ENCODE data around the gene DHCR7. TPM values are rescaled to one million over a fixed set of nuclear protein-coding genes. Genes with fewer than 3 reads are reported as not detected.

Gene DHCR7
- total RNA-seq, 1 donor from 2014 or later = 32.3 TPM

- DNase-seq (ENCODE audit: low read depth) = no peak
- TF ChIP-seq, protein P1, sequence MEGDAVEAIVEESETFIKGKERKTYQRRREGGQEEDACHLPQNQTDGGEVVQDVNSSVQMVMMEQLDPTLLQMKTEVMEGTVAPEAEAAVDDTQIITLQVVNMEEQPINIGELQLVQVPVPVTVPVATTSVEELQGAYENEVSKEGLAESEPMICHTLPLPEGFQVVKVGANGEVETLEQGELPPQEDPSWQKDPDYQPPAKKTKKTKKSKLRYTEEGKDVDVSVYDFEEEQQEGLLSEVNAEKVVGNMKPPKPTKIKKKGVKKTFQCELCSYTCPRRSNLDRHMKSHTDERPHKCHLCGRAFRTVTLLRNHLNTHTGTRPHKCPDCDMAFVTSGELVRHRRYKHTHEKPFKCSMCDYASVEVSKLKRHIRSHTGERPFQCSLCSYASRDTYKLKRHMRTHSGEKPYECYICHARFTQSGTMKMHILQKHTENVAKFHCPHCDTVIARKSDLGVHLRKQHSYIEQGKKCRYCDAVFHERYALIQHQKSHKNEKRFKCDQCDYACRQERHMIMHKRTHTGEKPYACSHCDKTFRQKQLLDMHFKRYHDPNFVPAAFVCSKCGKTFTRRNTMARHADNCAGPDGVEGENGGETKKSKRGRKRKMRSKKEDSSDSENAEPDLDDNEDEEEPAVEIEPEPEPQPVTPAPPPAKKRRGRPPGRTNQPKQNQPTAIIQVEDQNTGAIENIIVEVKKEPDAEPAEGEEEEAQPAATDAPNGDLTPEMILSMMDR (conservative IDR thresholded peaks at IDR 0.05; ENCODE audit: low read depth, low read length) = no peak
- H3K4me3 ChIP-seq (ENCODE audit: low read depth, low read length) = no peak overlapping the region
These were observed 51.6 kb downstream of the DHCR7 start for GRCh38 chr11:71396548-71397123.

GRCh38 chr11:71395774-71396173, 52.4 kb downstream of the DHCR7 start:
- TF ChIP-seq, protein P1 (conservative IDR thresholded peaks at IDR 0.05; ENCODE audit: low read depth, low read length) = no peak
- H3K4me3 ChIP-seq (ENCODE audit: low read depth, low read length) = no peak overlapping the region
- no peak for DNase-seq (ENCODE audit: low read depth)

- DNase-seq (ENCODE audit: low read depth) = no peak
- TF ChIP-seq, protein P1 (conservative IDR thresholded peaks at IDR 0.05; ENCODE audit: low read depth, low read length) = no peak
- no peak overlapping the region for H3K4me3 ChIP-seq (ENCODE audit: low read depth, low read length)
These were observed 53.0 kb downstream of the DHCR7 start for GRCh38 chr11:71395263-71395560.

DNA sequence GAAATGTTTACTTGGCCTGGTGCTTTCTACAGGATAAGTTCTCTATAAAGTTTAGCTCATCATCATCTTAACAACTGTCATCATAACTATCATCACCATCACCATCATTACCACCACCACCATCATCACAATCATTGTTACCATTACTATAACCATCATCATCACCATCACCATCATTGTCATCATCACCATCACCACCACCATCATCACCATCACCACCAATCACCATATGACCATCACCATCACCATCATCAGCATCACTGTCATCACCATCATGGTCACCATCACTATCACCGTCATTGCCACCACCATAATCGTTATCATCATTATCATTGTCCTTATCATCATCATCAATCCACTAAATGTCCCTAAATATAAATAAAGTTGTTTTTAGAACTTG, 54.9 kb downstream of the DHCR7 start:
- TF ChIP-seq, protein P1 (conservative IDR thresholded peaks at IDR 0.05; ENCODE audit: low read depth, low read length) = no peak
- no peak for DNase-seq (ENCODE audit: low read depth)
- no peak overlapping the region for H3K4me3 ChIP-seq (ENCODE audit: low read depth, low read length)

GRCh38 chr11:71391796-71392195, 56.4 kb downstream of the DHCR7 start:
- TF ChIP-seq, protein P1 (conservative IDR thresholded peaks at IDR 0.05; ENCODE audit: low read depth, low read length) = no peak
- no peak overlapping the region for H3K4me3 ChIP-seq (ENCODE audit: low read depth, low read length)
- DNase-seq (ENCODE audit: low read depth) = no peak

- TF ChIP-seq, protein P1 (conservative IDR thresholded peaks at IDR 0.05; ENCODE audit: low read depth, low read length) = no peak
- no peak overlapping the region for H3K4me3 ChIP-seq (ENCODE audit: low read depth, low read length)
- DNase-seq (ENCODE audit: low read depth) = no peak
These were observed 56.8 kb downstream of the DHCR7 start for GRCh38 chr11:71391352-71391751.

- TF ChIP-seq, protein P1 (conservative IDR thresholded peaks at IDR 0.05; ENCODE audit: low read depth, low read length) = no peak
- DNase-seq (ENCODE audit: low read depth) = no peak
- no peak overlapping the region for H3K4me3 ChIP-seq (ENCODE audit: low read depth, low read length)
These were observed 59.5 kb downstream of the DHCR7 start for GRCh38 chr11:71388637-71389235.
